Measurements from ENCODE around the gene HSPG2. TPM values are rescaled to one million over a fixed set of nuclear protein-coding genes. Genes with fewer than 3 reads are reported as not detected.

The HSPG2 gene
- total and polyA plus RNA-seq, 2 of the 13 experiments (the other 11 are each of a cell fraction or from before 2014, with no cell fraction given): 9.1 to 13.1 TPM

- TF ChIP-seq DPF2 (CRISPR knock-in tag; IDR thresholded peaks at IDR 0.05; ENCODE audit: borderline replicate concordance, low read depth) (no peak), CBX1 (IDR thresholded peaks at IDR 0.05; ENCODE audit: low read depth) (no peak), ZKSCAN1 (IDR thresholded peaks at IDR 0.05; ENCODE audit: low read length) (no peak), KMT2B (CRISPR knock-in tag; IDR thresholded peaks at IDR 0.05) (no peak), DR1 (CRISPR knock-in tag; IDR thresholded peaks at IDR 0.05) (no peak), ZNF740 (CRISPR knock-in tag; IDR thresholded peaks at IDR 0.05) (no peak), CBX5 (CRISPR knock-in tag; IDR thresholded peaks at IDR 0.05; ENCODE audit: borderline replicate concordance) (no peak)
- WGBS (ENCODE audit: low lambda C conversion rate): 97% methylated on average over 6 of the region's 15 CpGs
- no peak overlapping the region for H3K4me3 ChIP-seq (replicated peaks in 1 of 3; ENCODE audit: insufficient read depth in 1 of 3, low read depth in 2 of 3, low read length in 3 of 3)
- ATAC-seq: no peak
- no peaks in the 10 kb centered on the region for H3K9me3 ChIP-seq (ENCODE audit: low read length)
- peaks cover 16 to 42% of the 10 kb centered on the region in 2 experiments for H3K36me3 ChIP-seq (replicated peaks in 1 of 2; ENCODE audit: control insufficient read depth in 1 of 2, insufficient read depth in 2 of 2, low read length in 2 of 2)
- DNase-seq (ENCODE audit: low spot score): no peak
- no peaks in the 10 kb centered on the region for H3K4me1 ChIP-seq (ENCODE audit: insufficient read depth, low read length)
- no TSS peak for BruUV-seq (replicated peaks)
- ChIA-PET POLR2A (no interaction called here), CTCF (ENCODE audit: low intra/inter-chr PET ratio, low total read pairs) (no interaction called here)
- H3K27me3 ChIP-seq (ENCODE audit: control insufficient read depth in 1 of 2, insufficient read depth in 2 of 2, low read length in 2 of 2): no peaks in the 10 kb centered on the region
- no peaks in the 10 kb centered on the region for H3K79me2 ChIP-seq (ENCODE audit: insufficient read depth, low read length)
- H2AFZ ChIP-seq (ENCODE audit: low read length): no peak overlapping the region
- no peak overlapping the region for H3K27ac ChIP-seq (ENCODE audit: extremely low read length, insufficient read depth, low read length)
- no peak overlapping the region for H3K9ac ChIP-seq (ENCODE audit: insufficient read depth, low read depth, low read length)
- no peak for FAIRE-seq
- intact Hi-C loops (cut with micrococcal nuclease; ENCODE audit: unreplicated experiment): no loop called here
- H3K4me2 ChIP-seq (ENCODE audit: low read depth, low read length): no peak overlapping the region
- in situ Hi-C loops (cut with HindIII; ENCODE audit: extremely low pct_ligation_motif_present, low pct_unique_long_range_greater_than_20kb): no loop called here
- H4K20me1 ChIP-seq (ENCODE audit: insufficient read depth, low read length): no peaks in the 10 kb centered on the region
Measured at GRCh38 chr1:21842606-21843162, 94.4 kb downstream of the HSPG2 start.

- POLR2A ChIA-PET: no interaction called here
Measured at GRCh38 chr1:21841852-21842466, 95.2 kb downstream of the HSPG2 start.

More at GRCh38 chr1:21841852-21842466, 95.2 kb downstream of the HSPG2 start:
- Histone ChIP-seq H3K9ac (ENCODE audit: insufficient read depth, low read depth, low read length) (no peak overlapping the region), H3K36me3 (replicated peaks in 1 of 2; ENCODE audit: control insufficient read depth in 1 of 2, insufficient read depth in 2 of 2, low read length in 2 of 2) (peaks cover 16 to 35% of the 10 kb centered on the region in 2 experiments), H3K79me2 (ENCODE audit: insufficient read depth, low read length) (no peaks in the 10 kb centered on the region), H4K20me1 (ENCODE audit: insufficient read depth, low read length) (no peaks in the 10 kb centered on the region), H3K4me3 (replicated peaks in 1 of 3; ENCODE audit: insufficient read depth in 1 of 3, low read depth in 2 of 3, low read length in 3 of 3) (no peak overlapping the region), H3K9me3 (ENCODE audit: low read length) (no peaks in the 10 kb centered on the region), H2AFZ (ENCODE audit: low read length) (no peak overlapping the region), H3K4me1 (ENCODE audit: insufficient read depth, low read length) (no peaks in the 10 kb centered on the region), H3K27me3 (ENCODE audit: control insufficient read depth in 1 of 2, insufficient read depth in 2 of 2, low read length in 2 of 2) (no peaks in the 10 kb centered on the region), H3K4me2 (ENCODE audit: low read depth, low read length) (no peak overlapping the region), H3K27ac (ENCODE audit: extremely low read length, insufficient read depth, low read length) (no peak overlapping the region)
- intact Hi-C loops (cut with micrococcal nuclease; ENCODE audit: unreplicated experiment) (no loop called here), in situ Hi-C loops (cut with HindIII; ENCODE audit: extremely low pct_ligation_motif_present, low pct_unique_long_range_greater_than_20kb) (no loop called here)
- BruUV-seq (replicated peaks): no TSS peak
- TF ChIP-seq TEF (CRISPR knock-in tag; IDR thresholded peaks at IDR 0.05) (no peak), ZNF749 (CRISPR knock-in tag; IDR thresholded peaks at IDR 0.05; ENCODE audit: borderline replicate concordance) (no peak), HDAC2 (CRISPR knock-in tag; IDR thresholded peaks at IDR 0.05) (no peak), MLXIP (CRISPR knock-in tag; IDR thresholded peaks at IDR 0.05; ENCODE audit: borderline replicate concordance) (no peak), HINFP (CRISPR knock-in tag; IDR thresholded peaks at IDR 0.05; ENCODE audit: low read depth) (no peak)
- ATAC-seq (no peak), FAIRE-seq (no peak), DNase-seq (ENCODE audit: low spot score) (no peak)
- CTCF ChIA-PET (ENCODE audit: low intra/inter-chr PET ratio, low total read pairs): no interaction called here
- WGBS (ENCODE audit: low lambda C conversion rate): 97% methylated on average over 9 of the region's 21 CpGs
